Measurements from ENCODE around the gene APOL5.

DNA sequence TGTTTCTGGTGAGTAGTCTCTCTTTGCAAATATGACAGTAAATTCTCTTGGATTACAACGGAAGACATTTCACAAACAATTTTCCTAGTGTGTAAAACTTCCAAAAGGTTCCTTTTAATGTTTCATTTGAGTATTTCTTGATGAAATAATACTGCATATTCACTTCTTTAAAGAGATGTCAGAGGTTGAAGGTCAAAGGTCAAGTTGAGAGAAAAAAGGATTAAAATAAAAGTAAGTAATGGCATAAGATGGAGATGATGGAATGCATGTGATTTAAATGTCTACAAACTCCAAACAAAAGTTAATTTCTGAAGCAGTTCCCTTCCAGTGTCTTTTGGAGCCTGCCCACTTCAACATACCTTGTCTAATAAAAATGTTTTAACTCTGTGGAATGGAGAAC is 40.7 kb downstream of the APOL5 start:
- TF ChIP-seq, protein P1, sequence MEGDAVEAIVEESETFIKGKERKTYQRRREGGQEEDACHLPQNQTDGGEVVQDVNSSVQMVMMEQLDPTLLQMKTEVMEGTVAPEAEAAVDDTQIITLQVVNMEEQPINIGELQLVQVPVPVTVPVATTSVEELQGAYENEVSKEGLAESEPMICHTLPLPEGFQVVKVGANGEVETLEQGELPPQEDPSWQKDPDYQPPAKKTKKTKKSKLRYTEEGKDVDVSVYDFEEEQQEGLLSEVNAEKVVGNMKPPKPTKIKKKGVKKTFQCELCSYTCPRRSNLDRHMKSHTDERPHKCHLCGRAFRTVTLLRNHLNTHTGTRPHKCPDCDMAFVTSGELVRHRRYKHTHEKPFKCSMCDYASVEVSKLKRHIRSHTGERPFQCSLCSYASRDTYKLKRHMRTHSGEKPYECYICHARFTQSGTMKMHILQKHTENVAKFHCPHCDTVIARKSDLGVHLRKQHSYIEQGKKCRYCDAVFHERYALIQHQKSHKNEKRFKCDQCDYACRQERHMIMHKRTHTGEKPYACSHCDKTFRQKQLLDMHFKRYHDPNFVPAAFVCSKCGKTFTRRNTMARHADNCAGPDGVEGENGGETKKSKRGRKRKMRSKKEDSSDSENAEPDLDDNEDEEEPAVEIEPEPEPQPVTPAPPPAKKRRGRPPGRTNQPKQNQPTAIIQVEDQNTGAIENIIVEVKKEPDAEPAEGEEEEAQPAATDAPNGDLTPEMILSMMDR (IDR thresholded peaks at IDR 0.05), result no peak
- no peak for TF ChIP-seq EP300 (IDR thresholded peaks at IDR 0.05)

Measured in suprapubic skin (tissue), 3 donors.